Keratinocyte (primary cell): ENCODE measurements around the gene DHCR7. TPM values are rescaled to one million over a fixed set of nuclear protein-coding genes. Genes with fewer than 3 reads are reported as not detected.

ENCODE experiments used
- DNase-seq: peaks from one replicate; pipeline ENCODE4 v3.0.0-alpha.2; 2011; ENCODE audit warnings: low read depth, missing footprints, low spot score
- FAIRE-seq: peaks from 2 replicates; lab custom pipeline; 2011; peaks lifted over from hg19 to GRCh38; lab: Jason Lieb, UNC
- H2AFZ ChIP-seq: 2 replicates; pipeline ENCODE4 v1.6.0; 2012; ENCODE audit warnings: low read length, control low read depth, inconsistent platforms; ENCODE audit not compliant: control insufficient read depth
- H3K27ac ChIP-seq: 2 replicates; pipeline ENCODE4 v1.5.1; 2011; ENCODE audit warnings: low read length; ENCODE audit not compliant: control insufficient read depth, insufficient read depth
- H3K27me3 ChIP-seq: 3 replicates; pipeline ENCODE4 v1.6.0; 2011; ENCODE audit warnings: low read length; ENCODE audit not compliant: control insufficient read depth, insufficient read depth; ENCODE audit errors: extremely low read depth
- H3K36me3 ChIP-seq, 2 experiments: 2 replicates in 1 of 2; 3 replicates in 1 of 2; pipeline ENCODE4 v1.5.1; 2011; ENCODE audit warnings: low read length in 2 of 2, mild to moderate bottlenecking in 1 of 2; ENCODE audit not compliant: control insufficient read depth in 2 of 2, insufficient read depth in 2 of 2; ENCODE audit errors: extremely low read depth in 1 of 2
- H3K4me1 ChIP-seq: 3 replicates; pipeline ENCODE4 v1.5.1; 2011; ENCODE audit warnings: low read length; ENCODE audit not compliant: control insufficient read depth, insufficient read depth; ENCODE audit errors: extremely low read depth
- H3K4me2 ChIP-seq: 3 replicates; pipeline ENCODE4 v1.6.0; 2011; ENCODE audit warnings: low read depth, low read length; ENCODE audit not compliant: control insufficient read depth, insufficient read depth; ENCODE audit errors: extremely low read depth
- H3K4me3 ChIP-seq, 3 experiments: fragments of 200-600 bp in 1 of 3; sonication (generic) in 1 of 3; 2 replicates in 2 of 3; 3 replicates in 1 of 3; pipeline ENCODE4 v1.5.1; 2011 to 2016; ENCODE audit warnings: low read length in 3 of 3, mild to moderate bottlenecking in 3 of 3, control low read depth in 2 of 3, inconsistent platforms in 1 of 3, low read depth in 1 of 3, mixed read lengths in 1 of 3, mixed run types in 1 of 3, moderate library complexity in 1 of 3; ENCODE audit not compliant: control insufficient read depth in 2 of 3, insufficient read depth in 2 of 3; ENCODE audit errors: extremely low read depth in 1 of 3
- H3K79me2 ChIP-seq: 2 replicates; pipeline ENCODE4 v1.6.0; 2012; ENCODE audit warnings: low read length; ENCODE audit not compliant: control insufficient read depth, insufficient read depth
- H3K9ac ChIP-seq: 3 replicates; pipeline ENCODE4 v1.6.0; 2011; ENCODE audit warnings: low read length; ENCODE audit not compliant: control insufficient read depth, insufficient read depth; ENCODE audit errors: extremely low read depth
- H3K9me1 ChIP-seq: 3 replicates; pipeline ENCODE4 v1.6.0; 2011; ENCODE audit warnings: low read length; ENCODE audit not compliant: control insufficient read depth, insufficient read depth; ENCODE audit errors: extremely low read depth
- H3K9me3 ChIP-seq: 2 replicates; pipeline ENCODE4 v1.5.1; 2012; ENCODE audit warnings: low read depth, low read length; ENCODE audit not compliant: control insufficient read depth
- H4K20me1 ChIP-seq: 3 replicates; pipeline ENCODE4 v1.6.0; 2011; ENCODE audit warnings: low read length; ENCODE audit not compliant: control insufficient read depth, insufficient read depth; ENCODE audit errors: extremely low read depth
- EZH2 ChIP-seq: IDR thresholded peaks from one replicate; pipeline ENCODE4 v1.6.1; 2012; ENCODE audit warnings: inconsistent platforms, mild to moderate bottlenecking, low read length, moderate library complexity
- dilution Hi-C: fragments of 300-500 bp; cut with MboI; formaldehyde crosslinking; loops from one replicate; pipeline ENCODE4 v1.7.0; 2020; ENCODE audit warnings: low sequenced_read_pairs; ENCODE audit not compliant: extremely low pct_ligation_motif_present
- polyA plus RNA-seq, 5 experiments: library from polyadenylated mRNA; depleted of rRNA in 3 of 5; stranded (reverse) in 3 of 5; stranded (forward) in 1 of 5; unstranded in 1 of 5; fragments of >200 nt; gene quantifications; 1 replicate in 1 of 5; 2 replicates in 3 of 5; 3 replicates in 1 of 5; pipeline versions ENCODE4 v1.2.1 to v1.2.3, GENCODE V29; 2011 to 2012; ENCODE audit warnings: missing spikeins in 2 of 5, low read depth in 1 of 5, low replicate concordance in 1 of 5
- TF ChIP-seq, protein P1 (sequence below), 3 experiments: IDR thresholded peaks in 1 of 3; conservative IDR thresholded peaks in 1 of 3; optimal IDR thresholded peaks in 1 of 3; 2 replicates in 2 of 3; 3 replicates in 1 of 3; pipeline versions ENCODE3 to v1.5.1; 2011; ENCODE audit warnings: low read length in 3 of 3, mild to moderate bottlenecking in 3 of 3, moderate library complexity in 2 of 3, control low read depth in 1 of 3, inconsistent platforms in 1 of 3; ENCODE audit not compliant: insufficient read depth in 2 of 3; ENCODE audit errors: extremely low read depth in 1 of 3

The DHCR7 gene
- polyA plus RNA-seq, 1 donor (not counting 4 experiments of a cell fraction or from before 2014, with no cell fraction given): 143 TPM

DNA sequence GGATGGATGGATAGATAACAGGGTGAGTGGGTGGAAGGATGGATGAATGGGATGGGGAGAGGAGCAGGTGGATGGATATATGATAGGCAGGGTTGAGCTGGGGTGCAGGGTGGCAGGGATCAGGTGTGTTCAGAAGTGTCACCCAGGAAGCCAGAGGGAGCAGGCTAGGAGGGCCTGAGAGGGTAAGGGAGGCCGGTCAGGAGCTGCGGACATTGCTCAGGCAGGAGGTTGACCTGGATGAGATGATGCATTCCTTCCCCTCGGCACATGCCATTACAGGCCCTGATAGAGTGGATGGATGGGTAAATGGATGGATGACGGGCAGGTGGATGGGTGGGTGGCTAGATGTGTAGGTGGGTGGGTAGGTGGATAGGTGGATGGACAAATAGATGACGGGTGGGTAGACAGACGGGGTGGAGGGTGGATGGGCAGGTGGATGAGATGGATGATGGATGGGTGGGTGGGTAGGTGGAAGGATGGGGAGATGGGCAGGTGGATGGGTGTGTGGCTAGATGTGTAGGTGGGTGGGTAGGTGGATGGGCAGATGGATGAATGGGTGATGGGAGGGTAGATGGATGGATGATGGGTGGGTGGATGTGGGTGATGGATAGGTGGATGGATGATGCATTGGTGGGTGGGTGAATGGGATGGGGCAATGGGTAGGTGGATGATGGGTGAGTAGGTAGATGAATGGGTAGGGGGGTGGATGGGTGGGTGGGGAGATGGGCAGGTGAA is 8.0 kb downstream of the DHCR7 start:
- Histone ChIP-seq H3K27ac (no peak overlapping the region), H4K20me1 (peaks cover 7% of the 10 kb centered on the region), H3K79me2 (peaks cover 18% of the 10 kb centered on the region), H3K4me1 (peaks cover under 1% of the 10 kb centered on the region), H3K4me2 (no peak overlapping the region), H2AFZ (no peak overlapping the region), H3K9me1 (peaks cover 2% of the 10 kb centered on the region), H3K4me3 (no peak overlapping the region), H3K9me3 (no peaks in the 10 kb centered on the region), H3K9ac (no peak overlapping the region), H3K27me3 (no peaks in the 10 kb centered on the region), H3K36me3 (peaks cover 65 to 68% of the 10 kb centered on the region in 2 experiments)
- DNase-seq (no peak), FAIRE-seq (no peak)
- dilution Hi-C loops: no loop called here
- TF ChIP-seq EZH2: no peak
- TF ChIP-seq, protein P1, sequence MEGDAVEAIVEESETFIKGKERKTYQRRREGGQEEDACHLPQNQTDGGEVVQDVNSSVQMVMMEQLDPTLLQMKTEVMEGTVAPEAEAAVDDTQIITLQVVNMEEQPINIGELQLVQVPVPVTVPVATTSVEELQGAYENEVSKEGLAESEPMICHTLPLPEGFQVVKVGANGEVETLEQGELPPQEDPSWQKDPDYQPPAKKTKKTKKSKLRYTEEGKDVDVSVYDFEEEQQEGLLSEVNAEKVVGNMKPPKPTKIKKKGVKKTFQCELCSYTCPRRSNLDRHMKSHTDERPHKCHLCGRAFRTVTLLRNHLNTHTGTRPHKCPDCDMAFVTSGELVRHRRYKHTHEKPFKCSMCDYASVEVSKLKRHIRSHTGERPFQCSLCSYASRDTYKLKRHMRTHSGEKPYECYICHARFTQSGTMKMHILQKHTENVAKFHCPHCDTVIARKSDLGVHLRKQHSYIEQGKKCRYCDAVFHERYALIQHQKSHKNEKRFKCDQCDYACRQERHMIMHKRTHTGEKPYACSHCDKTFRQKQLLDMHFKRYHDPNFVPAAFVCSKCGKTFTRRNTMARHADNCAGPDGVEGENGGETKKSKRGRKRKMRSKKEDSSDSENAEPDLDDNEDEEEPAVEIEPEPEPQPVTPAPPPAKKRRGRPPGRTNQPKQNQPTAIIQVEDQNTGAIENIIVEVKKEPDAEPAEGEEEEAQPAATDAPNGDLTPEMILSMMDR (optimal IDR thresholded peaks at IDR 0.05 in 1 of 3, IDR thresholded peaks at IDR 0.05 in 1 of 3, conservative IDR thresholded peaks at IDR 0.05 in 1 of 3; ENCODE audit: extremely low read depth in 1 of 3, insufficient read depth in 2 of 3, low read length in 3 of 3): no peak

DNA sequence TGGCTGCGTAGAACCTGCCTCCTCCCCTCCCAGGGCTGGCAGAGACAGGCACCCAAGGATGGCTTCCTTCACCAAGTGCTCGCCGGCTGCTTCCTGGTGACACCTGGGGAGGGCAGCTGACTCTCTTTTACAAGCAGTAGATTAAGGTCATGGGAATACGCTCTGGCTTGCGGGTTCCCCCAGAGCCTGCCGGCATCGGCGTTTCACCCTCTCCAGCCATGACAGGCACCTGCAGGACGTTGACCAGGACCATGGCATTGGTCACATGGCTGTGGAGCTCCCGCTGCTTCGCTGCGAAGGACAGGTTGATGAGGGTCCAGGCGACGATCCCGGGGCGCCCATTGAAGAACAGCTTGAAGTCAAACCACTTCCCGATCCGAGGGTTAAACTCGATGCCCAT is 9.5 kb downstream of the DHCR7 start:
- FAIRE-seq (no peak), DNase-seq (no peak)
- peaks cover 56 to 65% of the 10 kb centered on the region in 2 experiments for H3K36me3 ChIP-seq
- no peak overlapping the region for H2AFZ ChIP-seq
- H3K27ac ChIP-seq: no peak overlapping the region
- H3K9me1 ChIP-seq: no peaks in the 10 kb centered on the region
- peaks cover 8% of the 10 kb centered on the region for H3K79me2 ChIP-seq
- dilution Hi-C loops: no loop called here
- no peaks in the 10 kb centered on the region for H3K4me1 ChIP-seq
- no peak overlapping the region for H3K4me2 ChIP-seq
- H3K27me3 ChIP-seq: no peaks in the 10 kb centered on the region
- peaks cover 3% of the 10 kb centered on the region for H4K20me1 ChIP-seq
- TF ChIP-seq, protein P1 (optimal IDR thresholded peaks at IDR 0.05 in 1 of 3, IDR thresholded peaks at IDR 0.05 in 1 of 3, conservative IDR thresholded peaks at IDR 0.05 in 1 of 3; ENCODE audit: extremely low read depth in 1 of 3, insufficient read depth in 2 of 3, low read length in 3 of 3): no peak
- no peak for TF ChIP-seq EZH2
- H3K9me3 ChIP-seq: no peaks in the 10 kb centered on the region
- H3K4me3 ChIP-seq: no peak overlapping the region
- H3K9ac ChIP-seq: no peak overlapping the region
